H9 (cell line): ENCODE measurements around the gene ERCC2. TPM values are rescaled to one million over a fixed set of nuclear protein-coding genes. Genes with fewer than 3 reads are reported as not detected.

Source experiments
- DNase-seq: peaks from one replicate; pipeline ENCODE4 v3.0.0-alpha.2; 2017
- H2AFZ ChIP-seq: one replicate; pipeline ENCODE4 v1.6.1; 2013; ENCODE audit warnings: mild to moderate bottlenecking, low read length, control low read depth, moderate library complexity
- H2AK5ac ChIP-seq: 2 replicates; pipeline ENCODE4 v1.6.1; 2013; ENCODE audit warnings: low read length, control low read depth, mixed read lengths; ENCODE audit not compliant: insufficient read length
- H2BK120ac ChIP-seq: one replicate; pipeline ENCODE4 v1.6.1; 2013; ENCODE audit warnings: low read depth, mild to moderate bottlenecking, low read length, control low read depth, inconsistent platforms; ENCODE audit not compliant: poor library complexity, severe bottlenecking
- H2BK12ac ChIP-seq: 2 replicates; pipeline ENCODE4 v1.6.1; 2013; ENCODE audit warnings: low read length, control low read depth, mixed read lengths, low read depth; ENCODE audit not compliant: insufficient read length
- H2BK15ac ChIP-seq: 2 replicates; pipeline ENCODE4 v1.6.1; 2013; ENCODE audit warnings: low read depth, low read length, control low read depth
- H2BK20ac ChIP-seq: one replicate; pipeline ENCODE4 v1.6.1; 2013; ENCODE audit warnings: low read depth, mild to moderate bottlenecking, low read length, control low read depth, inconsistent platforms; ENCODE audit not compliant: poor library complexity, severe bottlenecking
- H2BK5ac ChIP-seq: 2 replicates; pipeline ENCODE4 v1.6.1; 2013; ENCODE audit warnings: low read length, control low read depth, mixed read lengths; ENCODE audit not compliant: insufficient read length
- H3K14ac ChIP-seq: 2 replicates; pipeline ENCODE4 v1.6.1; 2013; ENCODE audit warnings: low read length, control low read depth; ENCODE audit not compliant: insufficient read depth
- H3K18ac ChIP-seq: 2 replicates; pipeline ENCODE4 v1.6.1; 2013; ENCODE audit warnings: low read depth, mild to moderate bottlenecking, mixed read lengths, low read length, control low read depth; ENCODE audit not compliant: insufficient read length
- H3K23ac ChIP-seq: 2 replicates; pipeline ENCODE4 v1.6.1; 2013; ENCODE audit warnings: low read length, control low read depth, mixed read lengths, low read depth; ENCODE audit not compliant: insufficient read length
- H3K23me2 ChIP-seq: 2 replicates; pipeline ENCODE4 v1.6.1; 2013; ENCODE audit warnings: low read depth, mild to moderate bottlenecking, mixed read lengths, low read length, control low read depth; ENCODE audit not compliant: insufficient read length, poor library complexity, severe bottlenecking
- H3K27ac ChIP-seq: 2 replicates; pipeline ENCODE4 v1.5.1; 2013; ENCODE audit warnings: low read length, control low read depth, mixed read lengths, low read depth; ENCODE audit not compliant: insufficient read length
- H3K27me3 ChIP-seq: 2 replicates; pipeline ENCODE4 v1.6.1; 2013; ENCODE audit warnings: low read length, control low read depth, inconsistent platforms; ENCODE audit not compliant: insufficient read depth
- H3K4ac ChIP-seq: 2 replicates; pipeline ENCODE4 v1.6.1; 2013; ENCODE audit warnings: low read depth, mild to moderate bottlenecking, control low read depth, inconsistent platforms, low read length, moderate library complexity
- H3K4me1 ChIP-seq: 2 replicates; pipeline ENCODE4 v1.6.1; 2013; ENCODE audit warnings: low read length, control low read depth, inconsistent platforms; ENCODE audit not compliant: insufficient read depth
- H3K4me2 ChIP-seq: 2 replicates; pipeline ENCODE4 v1.6.1; 2013; ENCODE audit warnings: low read length, control low read depth, mixed read lengths; ENCODE audit not compliant: insufficient read length, insufficient read depth
- H3K56ac ChIP-seq: 2 replicates; pipeline ENCODE4 v1.6.1; 2013; ENCODE audit warnings: low read depth, mild to moderate bottlenecking, mixed read lengths, low read length, control low read depth; ENCODE audit not compliant: insufficient read length
- H3K79me1 ChIP-seq: 2 replicates; pipeline ENCODE4 v1.6.1; 2013; ENCODE audit warnings: low read depth, mild to moderate bottlenecking, moderate library complexity, low read length, control low read depth, inconsistent platforms; ENCODE audit not compliant: insufficient read depth, poor library complexity, severe bottlenecking
- H3K79me2 ChIP-seq: 2 replicates; pipeline ENCODE4 v1.6.1; 2013; ENCODE audit warnings: low read length, control low read depth, inconsistent platforms; ENCODE audit not compliant: insufficient read depth
- H3K9ac ChIP-seq: 2 replicates; pipeline ENCODE4 v1.6.1; 2013; ENCODE audit warnings: low read length, control low read depth, mixed read lengths; ENCODE audit not compliant: insufficient read length; ENCODE audit errors: extremely low read depth
- H3K9me3 ChIP-seq: one replicate; pipeline ENCODE4 v1.6.1; 2013; ENCODE audit warnings: low read depth, low read length, inconsistent platforms; ENCODE audit not compliant: control insufficient read depth
- H3T11ph ChIP-seq: one replicate; pipeline ENCODE4 v1.6.1; 2013; ENCODE audit warnings: mild to moderate bottlenecking, low read length, control low read depth, inconsistent platforms
- H4K20me1 ChIP-seq: one replicate; pipeline ENCODE4 v1.6.1; 2013; ENCODE audit not compliant: control insufficient read depth, insufficient read length, insufficient read depth
- H4K5ac ChIP-seq: 2 replicates; pipeline ENCODE4 v1.6.1; 2013; ENCODE audit warnings: low read depth, mild to moderate bottlenecking, mixed read lengths, low read length, control low read depth; ENCODE audit not compliant: insufficient read length
- H4K8ac ChIP-seq: replicated peaks from 2 replicates; pipeline ENCODE4 v1.6.1; 2013; ENCODE audit warnings: low read length, control low read depth, mixed read lengths, low read depth; ENCODE audit not compliant: insufficient read length
- H4K91ac ChIP-seq: 2 replicates; pipeline ENCODE4 v1.6.1; 2013; ENCODE audit warnings: low read depth, mild to moderate bottlenecking, moderate library complexity, mixed read lengths, low read length, control low read depth; ENCODE audit not compliant: insufficient read length
- H3K27ac Mint-ChIP-seq, 3 experiments: 2 replicates in 2 of 3; 3 replicates in 1 of 3; pipeline ENCODE4 v1.8.0; 2020 to 2021; ENCODE audit warnings: mixed read lengths in 3 of 3, mild to moderate bottlenecking in 1 of 3, moderate library complexity in 1 of 3
- H3K27me3 Mint-ChIP-seq: 2 replicates; pipeline ENCODE4 v1.8.0; 2021; ENCODE audit warnings: low read depth, mild to moderate bottlenecking, moderate library complexity, mixed read lengths
- H3K36me3 Mint-ChIP-seq, 3 experiments: 2 replicates in 2 of 3; 3 replicates in 1 of 3; pipeline ENCODE4 v1.8.0; 2020 to 2021; ENCODE audit warnings: low read depth in 3 of 3, mixed read lengths in 3 of 3; ENCODE audit not compliant: insufficient read depth in 1 of 3
- H3K4me1 Mint-ChIP-seq, 2 experiments: 2 replicates each; pipeline ENCODE4 v1.8.0; 2020; ENCODE audit warnings: mixed read lengths in 2 of 2
- H3K4me3 Mint-ChIP-seq, 2 experiments: 2 replicates in 1 of 2; 3 replicates in 1 of 2; pipeline ENCODE4 v1.8.0; 2020 to 2021; ENCODE audit warnings: mild to moderate bottlenecking in 2 of 2, mixed read lengths in 2 of 2, moderate library complexity in 1 of 2
- H3K9me3 Mint-ChIP-seq, 2 experiments: 2 replicates in 1 of 2; 3 replicates in 1 of 2; pipeline ENCODE4 v1.8.0; 2020; ENCODE audit warnings: mild to moderate bottlenecking in 2 of 2, mixed read lengths in 2 of 2, moderate library complexity in 1 of 2
- WGBS: extraction: QIAGEN DNeasy Blood & Tissue Kit; methylation state at CpG from one replicate; pipeline ENCODE4 v1.1.7; 2013; ENCODE audit warnings: missing lambda C conversion rate, low lambda C conversion rate, mixed read lengths; ENCODE audit not compliant: insufficient read length; ENCODE audit errors: extremely low coverage; 5-methylcytosine and 5-hydroxymethylcytosine counted together
- total RNA-seq: library from RNA; stranded (reverse); gene quantifications from 2 replicates; pipeline ENCODE4 v1.2.1, GENCODE V29; 2021
- TF ChIP-seq, protein P1 (sequence below): fragments of 200-600 bp; sonication (generic); conservative IDR thresholded peaks from 3 replicates; pipeline ENCODE4 v1.8.0; 2021; ENCODE audit warnings: antibody characterized with exemption, mild to moderate bottlenecking

The ERCC2 gene
- total RNA-seq, 1 experiment from 2014 or later = 98.7 TPM

- H3T11ph ChIP-seq = no peak overlapping the region
- no peak overlapping the region for H3K4me2 ChIP-seq
- Mint-ChIP-seq H3K4me1 (peaks cover 7 to 16% of the 10 kb centered on the region in 2 experiments), H3K36me3 (peaks cover 16 to 35% (median 32%) of the 10 kb centered on the region in 3 experiments; a peak in 6 of 7 replicates), H3K9me3 (no peaks in the 10 kb centered on the region), H3K27ac (peak overlapping the region in 2 of 3 experiments; percentile 67 to 75; a peak in 4 of 7 replicates), H3K4me3 (peak overlapping the region in 1 of 2 experiments; percentile 5; a peak in 2 of 5 replicates), H3K27me3 (no peaks in the 10 kb centered on the region)
- no peak overlapping the region for H4K8ac ChIP-seq
- H3K4ac ChIP-seq = no peak overlapping the region
- no peak overlapping the region for H2AFZ ChIP-seq
- no peak overlapping the region for H3K23ac ChIP-seq
- peaks cover 3% of the 10 kb centered on the region for H3K79me1 ChIP-seq
- H2BK20ac ChIP-seq = no peak overlapping the region
- H3K56ac ChIP-seq = no peak overlapping the region
- H2BK12ac ChIP-seq = no peak overlapping the region
- DNase-seq = no peak
- TF ChIP-seq, protein P1, sequence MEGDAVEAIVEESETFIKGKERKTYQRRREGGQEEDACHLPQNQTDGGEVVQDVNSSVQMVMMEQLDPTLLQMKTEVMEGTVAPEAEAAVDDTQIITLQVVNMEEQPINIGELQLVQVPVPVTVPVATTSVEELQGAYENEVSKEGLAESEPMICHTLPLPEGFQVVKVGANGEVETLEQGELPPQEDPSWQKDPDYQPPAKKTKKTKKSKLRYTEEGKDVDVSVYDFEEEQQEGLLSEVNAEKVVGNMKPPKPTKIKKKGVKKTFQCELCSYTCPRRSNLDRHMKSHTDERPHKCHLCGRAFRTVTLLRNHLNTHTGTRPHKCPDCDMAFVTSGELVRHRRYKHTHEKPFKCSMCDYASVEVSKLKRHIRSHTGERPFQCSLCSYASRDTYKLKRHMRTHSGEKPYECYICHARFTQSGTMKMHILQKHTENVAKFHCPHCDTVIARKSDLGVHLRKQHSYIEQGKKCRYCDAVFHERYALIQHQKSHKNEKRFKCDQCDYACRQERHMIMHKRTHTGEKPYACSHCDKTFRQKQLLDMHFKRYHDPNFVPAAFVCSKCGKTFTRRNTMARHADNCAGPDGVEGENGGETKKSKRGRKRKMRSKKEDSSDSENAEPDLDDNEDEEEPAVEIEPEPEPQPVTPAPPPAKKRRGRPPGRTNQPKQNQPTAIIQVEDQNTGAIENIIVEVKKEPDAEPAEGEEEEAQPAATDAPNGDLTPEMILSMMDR = no peak
- H4K5ac ChIP-seq = no peak overlapping the region
- H2AK5ac ChIP-seq = no peak overlapping the region
- H4K20me1 ChIP-seq = no peaks in the 10 kb centered on the region
- H3K18ac ChIP-seq = no peak overlapping the region
- peaks cover 4% of the 10 kb centered on the region; the same call in 1 of the 2 replicates for H3K4me1 ChIP-seq
- H2BK5ac ChIP-seq = no peak overlapping the region
- H2BK15ac ChIP-seq = no peak overlapping the region
- no CpG with 5 or more reads among the region's 4 CpGs for WGBS
- H3K27me3 ChIP-seq = no peaks in the 10 kb centered on the region
- no peak overlapping the region for H3K14ac ChIP-seq
- no peaks in the 10 kb centered on the region for H3K9me3 ChIP-seq
- no peaks in the 10 kb centered on the region for H3K23me2 ChIP-seq
- H4K91ac ChIP-seq = no peak overlapping the region
- no peak overlapping the region for H3K9ac ChIP-seq
- no peak overlapping the region for H3K27ac ChIP-seq
- H2BK120ac ChIP-seq = no peak overlapping the region
- no peaks in the 10 kb centered on the region; the same call in 1 of the 2 replicates for H3K79me2 ChIP-seq
These were observed 2.2 kb downstream of the ERCC2 start for GRCh38 chr19:45368127-45368526.
